Activated CD4-positive, alpha-beta T cell treated with anti-CD3 and anti-CD28 coated beads, Interleukin-2, amount 10 ng/mL, durations not matched to agents 7 days and 5 days (primary cell): ENCODE data around the gene ETV6. TPM values are rescaled to one million over a fixed set of nuclear protein-coding genes. Genes with fewer than 3 reads are reported as not detected.

Experiments used
- CTCF ChIA-PET: fragments of 350-600 bp; sonication (Branson Sonifier 250); formaldehyde crosslinking; loops from one replicate; lab custom pipeline; 2021; ENCODE audit warnings: antibody characterized with exemption; lab: Charles Lee
- POLR2A ChIA-PET: fragments of 350-600 bp; sonication (Branson Sonifier 250); formaldehyde crosslinking; loops from one replicate; lab custom pipeline; 2021; ENCODE audit warnings: antibody characterized with exemption; lab: Charles Lee
- DNase-seq: peaks from one replicate; pipeline ENCODE4 v3.0.0-alpha.2; 2020
- H3K27ac Mint-ChIP-seq: one replicate; pipeline ENCODE4 v1.8.0; 2021; ENCODE audit warnings: mild to moderate bottlenecking, moderate library complexity, mixed read lengths
- H3K27me3 Mint-ChIP-seq: one replicate; pipeline ENCODE4 v1.8.0; 2021; ENCODE audit warnings: mixed read lengths
- H3K36me3 Mint-ChIP-seq: one replicate; pipeline ENCODE4 v1.8.0; 2021; ENCODE audit warnings: low read depth, mixed read lengths
- H3K4me1 Mint-ChIP-seq: one replicate; pipeline ENCODE4 v1.8.0; 2021; ENCODE audit warnings: mixed read lengths
- H3K4me3 Mint-ChIP-seq: one replicate; pipeline ENCODE4 v1.8.0; 2021; ENCODE audit warnings: mild to moderate bottlenecking, moderate library complexity, mixed read lengths
- H3K9me3 Mint-ChIP-seq: one replicate; pipeline ENCODE4 v1.8.0; 2021; ENCODE audit warnings: mixed read lengths
- total RNA-seq, 2 experiments: library from RNA; stranded (reverse); gene quantifications; one replicate each; pipeline ENCODE4 v1.2.3, GENCODE V29; 2021

The ETV6 gene
- total RNA-seq, 2 experiments from 2014 or later: 34.2 to 36.6 TPM

- Mint-ChIP-seq H3K27ac (no peak overlapping the region), H3K4me3 (no peak overlapping the region), H3K4me1 (peaks cover 11% of the 10 kb centered on the region), H3K27me3 (peaks cover 12% of the 10 kb centered on the region), H3K9me3 (peaks cover 4% of the 10 kb centered on the region), H3K36me3 (peaks cover 2% of the 10 kb centered on the region)
- ChIA-PET CTCF (interaction anchor here (1.2 to 1.7 kb wide), 2 partner anchors 15 to 110 kb away, joined by 3 to 4 read pairs; no protein-coding TSS in a partner anchor), POLR2A (no interaction called here)
- DNase-seq: no peak
Measured at GRCh38 chr12:11923067-11923466, 273.6 kb downstream of the ETV6 start.

GRCh38 chr12:11927286-11927935 is 277.9 kb downstream of the ETV6 start:
- Mint-ChIP-seq H3K27me3 (peaks cover 1% of the 10 kb centered on the region), H3K36me3 (peaks cover 2% of the 10 kb centered on the region), H3K4me1 (peaks cover 8% of the 10 kb centered on the region), H3K9me3 (no peaks in the 10 kb centered on the region), H3K4me3 (no peak overlapping the region), H3K27ac (no peak overlapping the region)
- ChIA-PET POLR2A (no interaction called here), CTCF (interaction anchor here (1.1 kb wide), 1 partner anchor 9 kb away, joined by 3 read pairs; no protein-coding TSS in a partner anchor)
- DNase-seq: no peak

- DNase-seq: no peak
- no peak overlapping the region for H3K27ac Mint-ChIP-seq
- H3K9me3 Mint-ChIP-seq: no peaks in the 10 kb centered on the region
- H3K4me3 Mint-ChIP-seq: no peak overlapping the region
- peaks cover 4% of the 10 kb centered on the region for H3K36me3 Mint-ChIP-seq
- peaks cover 7% of the 10 kb centered on the region for H3K27me3 Mint-ChIP-seq
- ChIA-PET CTCF (interaction anchor here (1.8 kb wide), 1 partner anchor 9 kb away, joined by 4 read pairs; no protein-coding TSS in a partner anchor), POLR2A (no interaction called here)
- H3K4me1 Mint-ChIP-seq: no peaks in the 10 kb centered on the region
Measured at GRCh38 chr12:11929714-11930113, 280.2 kb downstream of the ETV6 start.

- ChIA-PET CTCF (no interaction called here), POLR2A (no interaction called here)
- peaks cover 2% of the 10 kb centered on the region for H3K36me3 Mint-ChIP-seq
- peaks cover 9% of the 10 kb centered on the region for H3K9me3 Mint-ChIP-seq
- H3K27ac Mint-ChIP-seq: no peak overlapping the region
- H3K4me3 Mint-ChIP-seq: no peak overlapping the region
- peaks cover 8% of the 10 kb centered on the region for H3K27me3 Mint-ChIP-seq
- H3K4me1 Mint-ChIP-seq: no peaks in the 10 kb centered on the region
- DNase-seq: no peak
Measured at GRCh38 chr12:11939223-11939622, 289.7 kb downstream of the ETV6 start.

GRCh38 chr12:11941606-11942337 is 292.3 kb downstream of the ETV6 start:
- CTCF ChIA-PET: no interaction called here
- Mint-ChIP-seq H3K27me3 (no peaks in the 10 kb centered on the region), H3K9me3 (peaks cover 9% of the 10 kb centered on the region), H3K36me3 (no peaks in the 10 kb centered on the region), H3K4me1 (peaks cover 2% of the 10 kb centered on the region), H3K27ac (peak overlapping the region; percentile 9), H3K4me3 (no peak overlapping the region)
- POLR2A ChIA-PET: no interaction called here
- DNase-seq: no peak

GRCh38 chr12:11943919-11944700 is 294.6 kb downstream of the ETV6 start:
- Mint-ChIP-seq H3K27ac (peak overlapping the region; percentile 26), H3K36me3 (no peaks in the 10 kb centered on the region), H3K4me3 (no peak overlapping the region), H3K9me3 (peaks cover 9% of the 10 kb centered on the region), H3K4me1 (peaks cover 5% of the 10 kb centered on the region), H3K27me3 (peaks cover 3% of the 10 kb centered on the region)
- ChIA-PET POLR2A (no interaction called here), CTCF (interaction anchor here (0.8 to 1.0 kb wide), 2 partner anchors 9 to 38 kb away, joined by 3 to 7 read pairs; no protein-coding TSS in a partner anchor)
- DNase-seq: no peak
